ENCODE measurements around the gene BHLHA15. TPM values are rescaled to one million over a fixed set of nuclear protein-coding genes. Genes with fewer than 3 reads are reported as not detected.

Gene BHLHA15
- total RNA-seq, 6 experiments from 2014 or later = 0.33 TPM; not detected in 5

GRCh38 chr7:98203261-98203963, 7.8 kb upstream of the BHLHA15 start:
- Mint-ChIP-seq H3K4me1 (ENCODE audit: low read depth) (peaks cover 9% of the 10 kb centered on the region), H3K27ac (no peak overlapping the region), H3K4me3 (no peak overlapping the region), H3K9me3 (no peaks in the 10 kb centered on the region), H3K27me3 (ENCODE audit: insufficient read depth) (no peaks in the 10 kb centered on the region), H3K36me3 (ENCODE audit: low read depth) (peaks cover 5% of the 10 kb centered on the region)
- TF ChIP-seq CTCF (IDR thresholded peaks at IDR 0.05) = no peak
- DNase-seq = no peak

- H3K36me3 Mint-ChIP-seq (ENCODE audit: low read depth) = peaks cover 5% of the 10 kb centered on the region
- no peak overlapping the region for H3K4me3 Mint-ChIP-seq
- no peak overlapping the region for H3K27ac Mint-ChIP-seq
- H3K27me3 Mint-ChIP-seq (ENCODE audit: insufficient read depth) = no peaks in the 10 kb centered on the region
- peaks cover 5% of the 10 kb centered on the region for H3K4me1 Mint-ChIP-seq (ENCODE audit: low read depth)
- H3K9me3 Mint-ChIP-seq = no peaks in the 10 kb centered on the region
- TF ChIP-seq CTCF (IDR thresholded peaks at IDR 0.05) = no peak
- no peak for DNase-seq
Measured at GRCh38 chr7:98203964-98204605, 7.2 kb upstream of the BHLHA15 start.

DNA sequence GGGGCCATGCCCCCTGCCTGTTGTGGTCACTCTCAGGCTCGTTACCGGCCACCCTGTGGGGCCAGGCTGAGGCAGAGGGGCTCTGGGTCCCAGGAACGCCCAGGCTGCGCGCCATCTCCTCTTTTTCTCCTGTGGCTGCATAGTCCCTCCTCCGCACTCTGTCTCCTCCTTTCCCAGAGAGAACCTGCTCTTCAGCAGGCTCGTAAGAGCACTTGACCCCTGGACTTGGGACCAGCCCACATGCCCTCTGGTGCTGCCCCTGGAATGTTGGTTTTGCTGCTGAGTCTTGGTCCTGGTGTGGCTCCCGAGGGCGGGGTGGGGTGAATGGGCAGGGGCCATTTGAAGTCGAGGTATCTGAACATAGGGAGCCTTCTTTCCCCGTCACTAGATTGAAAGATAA, 6.6 kb upstream of the BHLHA15 start:
- Mint-ChIP-seq H3K4me1 (ENCODE audit: low read depth) (no peaks in the 10 kb centered on the region), H3K4me3 (no peak overlapping the region), H3K36me3 (ENCODE audit: low read depth) (peaks cover 5% of the 10 kb centered on the region), H3K27ac (no peak overlapping the region), H3K27me3 (ENCODE audit: insufficient read depth) (no peaks in the 10 kb centered on the region), H3K9me3 (no peaks in the 10 kb centered on the region)
- TF ChIP-seq CTCF (IDR thresholded peaks at IDR 0.05) = no peak
- no peak for DNase-seq

DNA sequence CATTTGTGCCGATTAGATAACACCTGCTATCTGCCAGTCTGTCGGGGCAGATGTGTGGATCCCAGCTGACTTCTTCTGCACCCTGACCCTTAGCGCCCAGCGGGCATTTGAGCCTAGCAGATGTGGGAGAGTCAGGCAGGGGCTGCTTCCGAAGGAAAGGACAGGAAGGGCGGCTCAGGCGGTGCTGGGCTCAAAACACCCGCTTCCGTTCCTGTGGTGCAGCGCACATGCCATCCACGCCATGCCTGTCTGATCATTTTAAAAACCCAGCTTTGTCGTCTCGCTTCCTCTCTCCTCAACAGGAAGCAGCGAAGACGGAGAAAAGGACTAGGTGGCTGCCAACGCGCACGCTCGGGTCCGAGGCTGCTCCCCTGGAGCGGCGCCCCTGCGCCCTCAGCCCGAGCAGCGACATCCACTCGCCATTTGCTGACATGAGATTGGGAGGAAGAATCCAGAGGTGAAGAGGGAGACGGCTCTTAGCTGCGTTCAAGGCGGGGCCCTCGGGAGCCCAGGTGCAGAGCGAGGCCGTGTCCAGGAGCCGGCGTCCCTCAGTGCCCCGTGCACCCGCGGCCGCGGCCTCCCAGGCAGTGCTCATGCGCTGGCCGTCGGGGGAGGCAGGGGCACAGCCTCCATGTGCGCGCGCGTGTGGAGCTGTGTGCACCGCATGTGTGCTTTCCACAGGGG, 5.9 kb upstream of the BHLHA15 start:
- no peaks in the 10 kb centered on the region for H3K9me3 Mint-ChIP-seq
- no peak for DNase-seq
- H3K27me3 Mint-ChIP-seq (ENCODE audit: insufficient read depth) = no peaks in the 10 kb centered on the region
- peaks cover 5% of the 10 kb centered on the region for H3K36me3 Mint-ChIP-seq (ENCODE audit: low read depth)
- no peak overlapping the region for H3K4me3 Mint-ChIP-seq
- no peak for TF ChIP-seq CTCF (IDR thresholded peaks at IDR 0.05)
- no peaks in the 10 kb centered on the region for H3K4me1 Mint-ChIP-seq (ENCODE audit: low read depth)
- no peak overlapping the region for H3K27ac Mint-ChIP-seq

DNA sequence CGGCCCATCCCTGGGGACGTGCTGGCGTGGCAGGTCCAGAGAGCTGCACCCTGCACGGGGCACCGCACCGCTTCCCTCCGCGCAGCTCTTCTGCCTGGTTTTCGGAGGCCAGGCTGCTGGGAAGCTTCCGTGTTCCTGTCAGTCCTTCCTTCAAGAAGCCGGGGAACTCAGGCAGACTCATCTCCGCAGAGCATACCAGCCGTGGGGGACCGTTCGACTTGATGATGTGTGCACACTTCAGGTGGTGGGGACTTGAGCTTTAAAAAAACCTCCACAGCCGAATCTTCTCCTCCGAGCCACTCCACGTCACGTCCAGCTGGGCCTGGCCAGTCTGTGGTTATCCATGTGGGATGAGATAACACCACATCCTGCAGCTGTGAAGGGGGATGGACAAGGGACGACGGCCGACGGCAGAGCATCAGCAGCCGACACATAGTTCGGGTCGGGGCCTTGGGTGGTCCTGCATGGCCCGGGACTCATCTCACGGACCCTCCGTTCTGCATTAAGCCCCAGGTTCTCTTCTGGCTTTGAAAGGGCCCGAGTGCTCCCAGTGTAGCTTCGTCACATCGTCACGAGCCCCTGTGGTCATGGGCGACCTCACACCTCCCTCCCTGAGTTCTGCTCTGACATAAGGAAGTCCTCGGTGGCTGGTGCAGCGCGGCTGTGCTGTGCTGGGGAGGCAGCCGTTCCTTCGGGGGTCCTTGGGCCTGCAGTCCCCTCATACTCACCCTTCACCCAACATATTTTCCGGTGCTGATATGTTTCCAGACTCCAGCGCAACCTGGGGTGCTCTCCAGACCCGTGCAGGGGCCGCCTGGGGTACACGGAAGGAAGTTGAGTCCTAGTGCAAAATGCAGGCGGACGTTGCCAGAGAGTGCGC, 4.5 kb upstream of the BHLHA15 start:
- no peak overlapping the region for H3K4me3 Mint-ChIP-seq
- peaks cover 5% of the 10 kb centered on the region for H3K36me3 Mint-ChIP-seq (ENCODE audit: low read depth)
- H3K27ac Mint-ChIP-seq = no peak overlapping the region

More for the DNA sequence above, 4.5 kb upstream of the BHLHA15 start:
- H3K27me3 Mint-ChIP-seq (ENCODE audit: insufficient read depth) = no peaks in the 10 kb centered on the region
- no peak for DNase-seq
- TF ChIP-seq CTCF (IDR thresholded peaks at IDR 0.05) = no peak
- H3K4me1 Mint-ChIP-seq (ENCODE audit: low read depth) = no peaks in the 10 kb centered on the region
- H3K9me3 Mint-ChIP-seq = no peaks in the 10 kb centered on the region

Data from HFFc6 (cell line).